Measurements from ENCODE around the gene GRM4. TPM values are rescaled to one million over a fixed set of nuclear protein-coding genes. Genes with fewer than 3 reads are reported as not detected.

The GRM4 gene
- total RNA-seq, 1 experiment from 2014 or later: not detected

DNA sequence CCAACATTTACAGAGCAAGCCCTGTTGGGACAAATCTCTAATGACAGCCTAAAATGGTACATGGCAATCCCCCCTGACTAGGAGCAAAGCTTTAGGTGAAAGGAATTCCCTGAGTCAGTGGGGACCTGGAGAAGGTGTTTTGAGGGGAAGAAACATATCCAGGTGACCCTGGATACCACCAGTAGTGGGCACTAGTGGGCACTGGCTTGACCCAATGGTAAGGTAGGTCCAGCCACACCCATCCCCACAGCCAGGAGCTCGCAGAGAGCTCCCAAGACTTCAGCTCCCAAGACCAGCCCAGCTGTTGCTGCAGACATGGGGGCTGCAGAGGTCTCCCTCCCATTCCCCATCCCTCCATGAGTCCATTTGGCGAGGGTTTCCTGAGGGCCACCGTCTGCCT is 19.5 kb downstream of the GRM4 start:
- CTCF ChIA-PET: no interaction called here
- Histone ChIP-seq H3K9me2 (ENCODE audit: insufficient read depth) (no peaks in the 10 kb centered on the region), H3K36me3 (ENCODE audit: low read depth) (no peaks in the 10 kb centered on the region), H3K9me3 (ENCODE audit: insufficient read depth, low read depth) (no peaks in the 10 kb centered on the region), H2AFZ (no peak overlapping the region), H3K4me3 (no peak overlapping the region), H3F3A (ENCODE audit: insufficient read depth, low read depth) (no peaks in the 10 kb centered on the region), H3K79me2 (ENCODE audit: low read depth) (no peaks in the 10 kb centered on the region), H4K20me1 (ENCODE audit: insufficient read depth) (no peaks in the 10 kb centered on the region), H3K27me3 (ENCODE audit: insufficient read depth, low read depth) (peaks cover 73% of the 10 kb centered on the region), H3K4me1 (replicated peaks; ENCODE audit: insufficient read depth) (no peaks in the 10 kb centered on the region), H3K4me2 (no peak overlapping the region), H3K27ac (no peak overlapping the region)
- POLR2A ChIA-PET (ENCODE audit: unreplicated experiment): no interaction called here
- TF ChIP-seq, protein P1, sequence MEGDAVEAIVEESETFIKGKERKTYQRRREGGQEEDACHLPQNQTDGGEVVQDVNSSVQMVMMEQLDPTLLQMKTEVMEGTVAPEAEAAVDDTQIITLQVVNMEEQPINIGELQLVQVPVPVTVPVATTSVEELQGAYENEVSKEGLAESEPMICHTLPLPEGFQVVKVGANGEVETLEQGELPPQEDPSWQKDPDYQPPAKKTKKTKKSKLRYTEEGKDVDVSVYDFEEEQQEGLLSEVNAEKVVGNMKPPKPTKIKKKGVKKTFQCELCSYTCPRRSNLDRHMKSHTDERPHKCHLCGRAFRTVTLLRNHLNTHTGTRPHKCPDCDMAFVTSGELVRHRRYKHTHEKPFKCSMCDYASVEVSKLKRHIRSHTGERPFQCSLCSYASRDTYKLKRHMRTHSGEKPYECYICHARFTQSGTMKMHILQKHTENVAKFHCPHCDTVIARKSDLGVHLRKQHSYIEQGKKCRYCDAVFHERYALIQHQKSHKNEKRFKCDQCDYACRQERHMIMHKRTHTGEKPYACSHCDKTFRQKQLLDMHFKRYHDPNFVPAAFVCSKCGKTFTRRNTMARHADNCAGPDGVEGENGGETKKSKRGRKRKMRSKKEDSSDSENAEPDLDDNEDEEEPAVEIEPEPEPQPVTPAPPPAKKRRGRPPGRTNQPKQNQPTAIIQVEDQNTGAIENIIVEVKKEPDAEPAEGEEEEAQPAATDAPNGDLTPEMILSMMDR (conservative IDR thresholded peaks at IDR 0.05): no peak
- TF ChIP-seq EZH2 (IDR thresholded peaks at IDR 0.05; ENCODE audit: low read depth): no peak
- no TSS peak for BruUV-seq (replicated peaks)
- intact Hi-C loops (cut with micrococcal nuclease; ENCODE audit: unreplicated experiment): no loop called here
- no peak for DNase-seq

DNA sequence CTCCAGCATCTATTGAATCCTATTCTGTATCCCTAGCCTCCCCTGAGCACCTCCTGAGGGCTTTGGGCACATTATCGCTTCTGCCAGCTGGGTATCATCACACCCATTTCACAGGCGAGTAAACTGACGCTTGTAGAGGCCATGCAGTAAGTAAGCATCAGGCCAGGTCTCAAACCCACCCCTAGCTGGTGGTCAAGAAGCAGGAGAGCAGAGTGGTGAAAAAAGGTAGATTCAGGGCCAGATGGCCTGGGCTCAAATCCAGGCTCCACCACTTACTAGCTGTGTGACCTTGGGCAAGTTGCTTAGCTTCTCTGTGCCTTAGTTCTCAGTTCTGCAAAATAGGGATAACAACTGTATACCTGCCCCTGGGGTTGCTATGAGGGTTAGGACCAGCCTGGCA is 19.9 kb downstream of the GRM4 start:
- H2AFZ ChIP-seq: no peak overlapping the region
- no peaks in the 10 kb centered on the region for H3F3A ChIP-seq (ENCODE audit: insufficient read depth, low read depth)
- no TSS peak for BruUV-seq (replicated peaks)
- ChIA-PET POLR2A (ENCODE audit: unreplicated experiment) (no interaction called here), CTCF (no interaction called here)
- H3K4me3 ChIP-seq: no peak overlapping the region
- H3K4me2 ChIP-seq: no peak overlapping the region
- no peaks in the 10 kb centered on the region for H3K9me3 ChIP-seq (ENCODE audit: insufficient read depth, low read depth)
- H3K9me2 ChIP-seq (ENCODE audit: insufficient read depth): no peaks in the 10 kb centered on the region
- H3K36me3 ChIP-seq (ENCODE audit: low read depth): no peaks in the 10 kb centered on the region
- intact Hi-C loops (cut with micrococcal nuclease; ENCODE audit: unreplicated experiment): no loop called here
- H3K27ac ChIP-seq: no peak overlapping the region
- peaks cover 78% of the 10 kb centered on the region for H3K27me3 ChIP-seq (ENCODE audit: insufficient read depth, low read depth)
- no peak for DNase-seq
- H4K20me1 ChIP-seq (ENCODE audit: insufficient read depth): no peaks in the 10 kb centered on the region
- no peaks in the 10 kb centered on the region for H3K79me2 ChIP-seq (ENCODE audit: low read depth)
- H3K4me1 ChIP-seq (replicated peaks; ENCODE audit: insufficient read depth): no peaks in the 10 kb centered on the region
- TF ChIP-seq, protein P1 (conservative IDR thresholded peaks at IDR 0.05): no peak
- TF ChIP-seq EZH2 (IDR thresholded peaks at IDR 0.05; ENCODE audit: low read depth): no peak

DNA sequence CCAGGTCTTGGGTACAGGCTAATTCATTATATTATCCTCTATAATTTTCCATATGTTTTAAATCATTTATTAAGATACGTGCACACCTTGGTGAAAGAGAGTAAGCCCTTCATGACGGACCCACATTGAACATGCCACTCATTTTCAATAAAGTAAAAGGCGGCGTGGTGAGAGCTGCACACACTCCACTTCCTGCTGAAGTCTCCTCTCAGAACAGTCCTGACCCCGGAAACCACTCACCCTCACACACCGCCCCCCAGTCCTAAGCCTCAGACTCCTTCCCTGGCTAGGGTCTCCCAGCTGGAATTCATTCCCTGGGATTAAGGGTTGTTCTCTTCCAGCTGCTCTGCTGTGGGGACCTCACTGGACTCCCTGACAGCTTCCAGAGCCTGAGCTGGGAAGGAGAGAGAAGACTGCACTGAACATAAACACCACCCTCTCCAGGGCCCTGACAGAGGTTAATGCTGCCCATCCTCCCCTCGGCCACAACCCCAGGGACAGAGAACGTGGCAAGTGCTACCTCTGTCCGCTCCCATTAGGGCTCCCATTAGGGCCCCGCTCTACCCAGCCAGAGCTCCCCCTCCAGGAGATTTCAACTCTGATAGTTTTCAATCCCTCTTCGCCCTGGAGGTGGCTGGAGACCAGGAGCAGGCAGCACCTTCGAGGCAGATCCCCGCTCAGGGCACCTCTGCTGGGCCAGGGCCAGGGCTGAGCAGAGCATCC is 24.8 kb downstream of the GRM4 start:
- Histone ChIP-seq H3K4me3 (no peak overlapping the region), H3K27ac (no peak overlapping the region), H3K9me2 (ENCODE audit: insufficient read depth) (no peaks in the 10 kb centered on the region), H3K36me3 (ENCODE audit: low read depth) (no peaks in the 10 kb centered on the region), H3K79me2 (ENCODE audit: low read depth) (no peaks in the 10 kb centered on the region), H3K4me1 (replicated peaks; ENCODE audit: insufficient read depth) (no peaks in the 10 kb centered on the region), H2AFZ (no peak overlapping the region), H3K4me2 (no peak overlapping the region), H3K9me3 (ENCODE audit: insufficient read depth, low read depth) (no peaks in the 10 kb centered on the region), H3F3A (ENCODE audit: insufficient read depth, low read depth) (no peaks in the 10 kb centered on the region), H3K27me3 (ENCODE audit: insufficient read depth, low read depth) (peaks cover 98% of the 10 kb centered on the region), H4K20me1 (ENCODE audit: insufficient read depth) (no peaks in the 10 kb centered on the region)
- ChIA-PET POLR2A (ENCODE audit: unreplicated experiment) (no interaction called here), CTCF (no interaction called here)
- TF ChIP-seq, protein P1 (conservative IDR thresholded peaks at IDR 0.05): no peak
- BruUV-seq (replicated peaks): no TSS peak
- intact Hi-C loops (cut with micrococcal nuclease; ENCODE audit: unreplicated experiment): no loop called here
- DNase-seq: no peak

Measured in PC-9 (cell line).